GM12875 (cell line): Measurements from ENCODE around the gene ZNF664.

ENCODE experiments used
- H3K4me3 ChIP-seq: one replicate; pipeline ENCODE4 v1.5.1; 2011; ENCODE audit warnings: low read depth, low read length, control low read depth
- CTCF ChIP-seq: IDR thresholded peaks from 2 replicates; pipeline ENCODE4 v1.5.1; 2011; ENCODE audit warnings: low read depth, mild to moderate bottlenecking, control low read depth, inconsistent platforms, low read length, moderate library complexity, borderline replicate concordance; ENCODE audit not compliant: insufficient read depth

The ZNF664 gene

GRCh38 chr12:123995023-123995748, 22.2 kb downstream of the ZNF664 start:
- no peak for TF ChIP-seq CTCF
- H3K4me3 ChIP-seq = no peak overlapping the region

- TF ChIP-seq CTCF = no peak
- H3K4me3 ChIP-seq = no peak overlapping the region
Observed at GRCh38 chr12:123996581-123996980, 23.6 kb downstream of the ZNF664 start.

GRCh38 chr12:123997033-123997822, 24.2 kb downstream of the ZNF664 start:
- TF ChIP-seq CTCF = no peak
- H3K4me3 ChIP-seq = no peak overlapping the region

- TF ChIP-seq CTCF = no peak
- no peak overlapping the region for H3K4me3 ChIP-seq
Observed at GRCh38 chr12:123997908-123998307, 24.9 kb downstream of the ZNF664 start.

DNA sequence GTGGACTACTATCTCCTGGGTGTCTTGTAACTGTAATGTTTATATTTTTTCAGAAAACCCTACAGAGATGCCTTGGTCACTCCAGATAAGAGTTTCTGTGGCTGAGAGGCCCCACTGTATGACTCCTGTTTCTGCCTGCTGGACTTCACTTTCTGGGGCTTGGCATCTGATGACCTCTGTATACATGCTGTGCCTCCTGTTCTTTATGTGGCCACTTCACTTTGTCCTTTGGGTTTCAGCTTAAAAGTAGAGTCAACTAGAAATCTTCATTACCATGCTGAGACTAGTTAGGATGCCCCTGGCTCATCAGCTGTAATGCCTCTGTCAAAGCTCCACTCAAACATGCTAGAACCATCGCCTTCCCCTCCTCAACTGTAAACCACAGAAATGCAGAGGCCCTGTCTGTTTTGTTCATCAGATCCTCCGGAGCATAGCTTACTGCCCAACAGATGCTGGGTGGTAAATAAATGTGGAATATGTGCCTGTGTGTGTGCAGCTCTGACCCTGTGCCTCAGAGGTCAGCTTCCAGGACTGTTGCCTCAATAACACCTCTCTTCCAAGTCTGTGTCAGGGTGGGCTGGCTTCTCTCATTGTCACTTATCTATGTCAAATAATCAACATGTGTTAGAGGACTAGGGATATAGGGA, 25.5 kb downstream of the ZNF664 start:
- H3K4me3 ChIP-seq = no peak overlapping the region
- no peak for TF ChIP-seq CTCF

GRCh38 chr12:123998991-123999359, 26.0 kb downstream of the ZNF664 start:
- no peak for TF ChIP-seq CTCF
- no peak overlapping the region for H3K4me3 ChIP-seq
